ENCODE measurements around the gene CCKAR. TPM values are rescaled to one million over a fixed set of nuclear protein-coding genes. Genes with fewer than 3 reads are reported as not detected.

Gene CCKAR
- total and polyA plus RNA-seq, 2 donors (not counting 3 experiments of a cell fraction or from before 2014, with no cell fraction given): not detected

GRCh38 chr4:26473893-26474292, 16.4 kb downstream of the CCKAR start:
- H3K27me3 ChIP-seq (ENCODE audit: control insufficient read depth in 2 of 2, insufficient read depth in 2 of 2, low read length in 2 of 2): peaks cover 2 to 7% of the 10 kb centered on the region in 2 experiments
- no peak for FAIRE-seq
- intact Hi-C loops (cut with micrococcal nuclease): no loop called here
- no peaks in the 10 kb centered on the region for H3K79me2 ChIP-seq (ENCODE audit: control insufficient read depth, insufficient read depth, low read length)
- no peak overlapping the region for H3K27ac ChIP-seq (ENCODE audit: insufficient read depth, low read depth, low read length)
- H3K9ac ChIP-seq (replicated peaks; ENCODE audit: extremely low read depth, insufficient read depth, low read length): no peak overlapping the region
- CTCF ChIA-PET: interaction anchor here (0.6 to 1.4 kb wide), 2 partner anchors 533 to 536 kb away, joined by 3 read pairs; no protein-coding TSS in a partner anchor
- no peak overlapping the region for H3K4me3 ChIP-seq (replicated peaks in 1 of 3; ENCODE audit: insufficient read depth in 1 of 3, low read depth in 1 of 3, low read length in 3 of 3)
- no peak for DNase-seq (ENCODE audit: low read depth, low spot score)
- no peak overlapping the region for H3K4me2 ChIP-seq (ENCODE audit: insufficient read depth, low read length)
- no peaks in the 10 kb centered on the region for H3K9me1 ChIP-seq (replicated peaks; ENCODE audit: control insufficient read depth, extremely low read depth, insufficient read depth, low read length)
- no peaks in the 10 kb centered on the region for H3K36me3 ChIP-seq (ENCODE audit: control insufficient read depth in 2 of 2, extremely low read depth in 1 of 2, insufficient read depth in 2 of 2, low read length in 2 of 2)
- dilution Hi-C loops (cut with MboI; ENCODE audit: extremely low pct_ligation_motif_present, low sequenced_read_pairs): no loop called here
- BruUV-seq (replicated peaks): no TSS peak
- H2AFZ ChIP-seq (ENCODE audit: low read depth, low read length): no peak overlapping the region
- no peaks in the 10 kb centered on the region for H4K20me1 ChIP-seq (replicated peaks; ENCODE audit: control insufficient read depth, extremely low read depth, insufficient read depth, low read length)
- TF ChIP-seq MAX (IDR thresholded peaks at IDR 0.05; ENCODE audit: insufficient read depth, insufficient read length) (no peak), POLR2AphosphoS5 (IDR thresholded peaks at IDR 0.05; ENCODE audit: insufficient read depth, low read depth, low read length) (no peak), POLR2A (IDR thresholded peaks at IDR 0.05; ENCODE audit: low read depth, low read length) (no peak)
- H3K4me1 ChIP-seq (ENCODE audit: control insufficient read depth, extremely low read depth, insufficient read depth, low read length): no peaks in the 10 kb centered on the region
- H3K9me3 ChIP-seq (replicated peaks; ENCODE audit: control insufficient read depth, insufficient read depth, low read length): no peaks in the 10 kb centered on the region
- POLR2A ChIA-PET: no interaction called here

- H3K9me3 ChIP-seq (replicated peaks; ENCODE audit: control insufficient read depth, insufficient read depth, low read length): no peaks in the 10 kb centered on the region
- POLR2A ChIA-PET: no interaction called here
- H3K4me1 ChIP-seq (ENCODE audit: control insufficient read depth, extremely low read depth, insufficient read depth, low read length): no peaks in the 10 kb centered on the region
- CTCF ChIA-PET: no interaction called here
- DNase-seq (ENCODE audit: low read depth, low spot score) (no peak), FAIRE-seq (no peak)
- no TSS peak for BruUV-seq (replicated peaks)
- H3K79me2 ChIP-seq (ENCODE audit: control insufficient read depth, insufficient read depth, low read length): no peaks in the 10 kb centered on the region
- no peak for TF ChIP-seq JUN (IDR thresholded peaks at IDR 0.05; ENCODE audit: borderline replicate concordance, insufficient read depth, insufficient read length, low read depth)
- H3K9me1 ChIP-seq (replicated peaks; ENCODE audit: control insufficient read depth, extremely low read depth, insufficient read depth, low read length): no peaks in the 10 kb centered on the region
- no peaks in the 10 kb centered on the region for H4K20me1 ChIP-seq (replicated peaks; ENCODE audit: control insufficient read depth, extremely low read depth, insufficient read depth, low read length)
- H3K9ac ChIP-seq (replicated peaks; ENCODE audit: extremely low read depth, insufficient read depth, low read length): no peak overlapping the region
- intact Hi-C loops (cut with micrococcal nuclease) (no loop called here), dilution Hi-C loops (cut with MboI; ENCODE audit: extremely low pct_ligation_motif_present, low sequenced_read_pairs) (no loop called here)
- H3K4me3 ChIP-seq (replicated peaks in 1 of 3; ENCODE audit: insufficient read depth in 1 of 3, low read depth in 1 of 3, low read length in 3 of 3): no peak overlapping the region
- H3K4me2 ChIP-seq (ENCODE audit: insufficient read depth, low read length): no peak overlapping the region
- no peaks in the 10 kb centered on the region for H3K36me3 ChIP-seq (ENCODE audit: control insufficient read depth in 2 of 2, extremely low read depth in 1 of 2, insufficient read depth in 2 of 2, low read length in 2 of 2)
- H3K27ac ChIP-seq (ENCODE audit: insufficient read depth, low read depth, low read length): no peak overlapping the region
- no peak overlapping the region for H2AFZ ChIP-seq (ENCODE audit: low read depth, low read length)
- peaks cover 2 to 7% of the 10 kb centered on the region in 2 experiments for H3K27me3 ChIP-seq (ENCODE audit: control insufficient read depth in 2 of 2, insufficient read depth in 2 of 2, low read length in 2 of 2)
These were observed 18.4 kb downstream of the CCKAR start for GRCh38 chr4:26471890-26472289.
